Epithelial cell of prostate (primary cell): ENCODE data around the gene RNASEH1.
A peak's percentile ranks its signal among the peaks of the same experiment; 100 is the strongest.
"Not testable (repeated sequence)": the region's sequence is repeated elsewhere in the genome, so short reads cannot be mapped to it uniquely, and the experiment has no call there.

Source experiments
- DNase-seq: peaks from one replicate; pipeline ENCODE4 v3.0.0-alpha.2; 2011; ENCODE audit warnings: low read depth, low spot score
- H3K27ac ChIP-seq: fragments of 450-650 bp; 2 replicates; pipeline ENCODE4 v1.5.1; 2017; ENCODE audit warnings: mild to moderate bottlenecking

The RNASEH1 gene

DNA sequence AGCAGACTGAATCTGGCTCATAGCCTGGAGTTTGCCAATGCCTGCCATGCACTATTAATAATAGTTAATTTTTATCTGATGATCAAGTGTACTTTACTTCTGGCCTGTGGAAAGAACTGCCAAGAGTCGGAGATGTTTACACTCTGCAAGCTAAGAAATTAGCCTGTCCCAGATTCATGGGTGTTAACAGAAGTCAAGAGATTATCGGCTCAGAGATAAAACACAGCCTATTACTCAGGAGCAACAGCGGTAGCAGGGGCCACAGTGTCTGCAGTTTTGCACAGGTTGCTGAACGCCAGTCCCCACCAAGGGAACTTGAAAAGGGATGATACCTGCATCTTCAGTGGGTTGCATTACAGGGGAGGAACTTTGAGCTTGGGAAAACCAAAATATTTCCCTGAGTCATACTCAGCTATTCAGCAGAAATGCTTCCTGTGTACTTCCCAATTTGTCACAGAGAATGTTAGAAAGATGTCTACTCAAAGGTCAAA, 34.5 kb downstream of the RNASEH1 start:
- H3K27ac ChIP-seq, result no peak overlapping the region
- DNase-seq, result no peak

DNA sequence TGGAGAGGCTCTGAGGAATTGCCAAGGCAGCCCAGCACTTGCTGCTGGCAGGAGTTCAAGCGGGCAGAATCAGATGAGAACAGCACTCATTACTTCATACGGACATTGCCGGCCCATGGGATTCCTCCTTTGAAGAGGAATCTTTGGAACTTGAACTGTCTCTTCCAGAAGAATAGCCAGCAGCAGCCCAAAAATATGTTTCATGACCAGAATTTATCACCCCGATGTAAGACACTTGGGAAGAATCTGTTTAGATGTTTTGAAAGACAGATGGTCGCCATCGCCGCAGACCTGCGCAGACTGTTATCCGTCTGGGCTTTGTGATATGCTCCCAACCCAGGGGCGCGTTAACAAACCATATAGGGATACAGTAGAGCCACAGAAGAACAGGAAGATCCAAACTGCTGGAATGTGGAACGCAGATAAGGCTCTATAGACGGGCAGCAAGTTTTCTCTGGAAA, 35.1 kb downstream of the RNASEH1 start:
- no peak for DNase-seq
- no peak overlapping the region for H3K27ac ChIP-seq

DNA sequence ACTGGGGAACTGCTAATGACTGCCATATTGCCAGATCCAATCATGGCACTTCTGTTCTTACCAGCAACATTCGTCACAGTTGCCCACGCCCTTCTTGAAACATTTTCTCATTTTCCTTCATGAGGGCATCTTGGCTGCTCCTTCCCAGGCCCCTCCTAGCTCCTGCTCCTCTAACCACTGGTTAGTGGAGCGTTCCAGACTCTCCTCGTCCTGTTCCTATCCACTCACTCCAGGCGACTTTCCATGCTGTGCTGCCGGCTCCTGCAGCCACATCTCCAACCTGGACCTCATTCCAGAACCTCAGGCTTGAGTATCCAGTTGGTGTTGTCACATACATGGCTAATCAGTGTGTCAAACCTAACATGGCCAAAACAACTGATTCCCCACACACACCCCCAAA, 37.5 kb downstream of the RNASEH1 start:
- DNase-seq, result no peak
- H3K27ac ChIP-seq, result no peak overlapping the region

DNA sequence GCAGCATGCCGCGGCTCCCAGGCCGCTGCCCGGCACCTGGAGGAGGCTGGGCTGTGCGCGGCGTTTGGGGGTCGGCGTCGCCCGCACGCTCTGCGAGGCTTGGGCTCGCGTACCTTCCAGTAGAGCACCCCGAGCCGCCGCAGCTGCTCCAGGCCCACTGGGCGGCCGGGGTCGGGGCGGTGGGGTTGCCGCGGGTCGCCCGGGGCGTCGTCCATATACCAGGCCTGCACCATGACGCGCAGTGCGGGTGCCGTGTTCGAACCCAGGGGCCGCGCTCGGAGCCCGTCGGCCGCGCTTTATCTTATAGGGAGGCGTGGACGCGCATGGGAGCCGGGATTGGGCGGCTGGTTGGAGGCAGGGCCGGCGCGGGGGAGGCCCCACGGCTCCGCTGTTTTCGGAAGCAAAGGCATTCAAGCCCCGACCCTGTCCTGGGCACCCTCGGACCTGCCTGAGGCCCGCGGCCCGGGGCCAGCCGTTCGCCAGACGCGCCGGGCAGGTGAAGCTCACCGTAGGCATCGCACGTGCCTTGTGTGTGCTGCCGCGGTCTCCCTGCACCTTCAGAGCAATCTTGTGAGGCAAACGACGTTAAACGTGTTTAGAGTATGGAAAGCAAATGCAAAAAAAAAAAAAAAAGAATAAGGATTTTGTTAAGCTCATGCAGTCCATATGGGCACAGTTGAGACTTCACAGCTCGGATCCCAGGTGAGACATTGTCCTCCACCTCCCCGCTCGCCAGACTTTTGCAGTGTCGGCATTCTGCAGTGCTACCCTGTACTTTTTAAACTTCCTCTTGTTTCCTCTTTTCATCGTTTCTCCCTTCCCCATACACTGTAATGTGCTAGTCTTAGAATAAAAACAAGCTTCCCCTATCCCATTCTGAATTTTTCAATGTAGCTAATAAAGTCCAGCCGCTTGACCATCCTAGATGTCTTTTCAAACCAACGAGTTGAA, 38.6 kb downstream of the RNASEH1 start, which contains the start of gene ADI1:
Gene ADI1, minus strand, starts transcription at position 277 of the 951 bp plus-strand sequence. Its CDS starts 44 bp downstream, at position 233.
- H3K27ac ChIP-seq, result peak within 1 kb of the TSS; percentile 76
- peak; percentile 12 for DNase-seq

DNA sequence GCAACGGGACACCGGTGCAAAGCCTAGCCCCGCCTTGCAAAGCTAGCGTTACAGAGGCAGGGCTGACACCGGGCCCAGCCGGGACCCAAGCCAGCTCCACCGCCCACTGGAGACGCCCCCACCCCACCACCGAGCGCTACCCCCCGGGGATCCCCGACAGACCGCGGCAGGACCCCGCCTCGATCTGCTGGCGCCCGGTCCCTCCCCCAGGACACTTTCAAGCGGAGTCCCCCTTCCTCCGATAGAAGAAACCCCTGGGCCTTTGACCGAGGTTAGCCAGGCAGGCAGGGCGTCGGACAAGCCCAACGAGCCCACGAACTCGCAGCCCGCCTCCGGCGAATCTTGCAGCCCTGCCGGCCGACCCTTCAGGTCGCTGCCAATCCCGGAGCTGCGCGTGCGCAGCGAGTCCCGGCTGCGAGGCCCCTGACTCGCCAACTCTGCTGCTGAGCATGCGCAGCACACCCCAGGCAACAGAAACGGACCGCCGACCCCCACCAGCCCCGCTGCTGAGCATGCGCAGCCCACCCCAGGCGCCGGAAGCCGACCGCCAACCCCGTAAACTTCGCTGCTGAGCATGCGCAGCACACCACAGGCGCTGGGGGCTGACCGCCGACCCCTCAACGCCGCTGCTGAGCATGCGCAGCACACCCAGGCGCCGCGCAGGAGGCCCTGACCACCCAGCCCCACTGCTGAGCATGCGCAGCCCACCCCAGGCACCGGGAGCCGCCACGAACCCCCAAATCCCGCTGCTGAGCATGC, 39.5 kb downstream of the RNASEH1 start:
- peak; percentile 64 for DNase-seq
- H3K27ac ChIP-seq, result peak overlapping the region; percentile 76

DNA sequence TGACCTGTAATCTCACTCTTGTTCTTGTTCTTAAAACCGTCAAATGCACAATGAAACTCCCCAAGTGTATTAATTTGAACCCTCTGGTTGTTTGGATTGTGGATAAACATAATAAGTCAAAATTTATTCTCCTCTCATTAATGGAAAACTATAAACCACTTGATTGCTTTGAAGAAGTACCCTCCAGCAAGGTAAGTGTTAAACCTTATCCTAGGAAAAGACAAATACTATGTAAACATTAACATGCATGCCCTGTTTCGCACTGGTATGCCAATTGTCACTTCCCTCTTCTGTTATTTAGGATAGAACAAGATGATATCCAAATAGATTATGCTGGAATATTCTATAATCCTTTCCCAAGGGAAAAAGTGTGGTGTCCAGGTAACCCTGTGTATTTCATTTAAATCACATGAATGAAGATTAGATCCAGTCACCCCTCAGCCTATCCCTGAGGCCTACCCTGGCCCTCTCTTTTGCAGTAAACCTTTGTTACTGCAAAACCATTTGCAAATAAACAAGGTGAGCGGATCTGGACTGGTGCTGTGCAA, 40.1 kb downstream of the RNASEH1 start:
- DNase-seq, result no peak
- H3K27ac ChIP-seq, result peak overlapping the region; percentile 76

DNA sequence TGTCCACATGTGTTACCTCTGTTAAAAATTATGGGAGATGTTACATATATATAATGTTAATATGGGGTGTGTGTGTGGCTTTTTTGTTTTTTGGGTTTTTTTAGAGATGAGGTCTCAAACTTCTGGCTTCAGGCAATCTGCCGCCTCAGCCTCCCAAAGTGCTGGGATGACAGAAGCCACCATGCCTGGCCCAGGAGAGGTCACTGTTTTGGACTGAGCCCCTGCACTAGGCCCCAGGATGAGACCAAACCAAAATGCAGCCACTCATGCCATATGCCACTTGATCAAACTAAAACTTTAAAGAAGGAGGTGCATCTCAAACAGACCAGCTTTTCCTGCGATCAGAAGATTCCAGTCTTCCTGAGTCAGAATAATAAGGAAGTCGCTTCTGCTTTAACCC, 41.3 kb downstream of the RNASEH1 start:
- no peak for DNase-seq
- H3K27ac ChIP-seq, result no peak overlapping the region

DNA sequence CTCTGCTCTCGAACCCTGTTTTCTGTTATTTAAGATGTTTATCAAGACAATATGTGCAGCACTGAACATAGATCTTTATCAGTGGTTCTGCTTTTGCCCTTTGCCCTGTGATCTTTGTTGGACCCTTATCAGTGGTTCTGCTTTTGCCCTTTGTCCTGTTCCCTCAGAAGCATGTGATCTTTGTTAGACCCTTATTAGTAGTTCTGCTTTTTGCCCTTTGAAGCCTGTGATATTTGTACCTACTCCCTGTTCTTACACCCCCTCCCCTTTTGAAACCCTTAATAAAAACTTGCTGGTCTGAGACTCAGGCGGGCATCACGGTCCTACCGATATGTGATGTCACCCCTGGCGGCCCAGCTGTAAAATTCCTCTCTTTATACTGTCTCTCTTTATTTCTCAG, 42.7 kb downstream of the RNASEH1 start:
- not testable (repeated sequence) for H3K27ac ChIP-seq, DNase-seq

DNA sequence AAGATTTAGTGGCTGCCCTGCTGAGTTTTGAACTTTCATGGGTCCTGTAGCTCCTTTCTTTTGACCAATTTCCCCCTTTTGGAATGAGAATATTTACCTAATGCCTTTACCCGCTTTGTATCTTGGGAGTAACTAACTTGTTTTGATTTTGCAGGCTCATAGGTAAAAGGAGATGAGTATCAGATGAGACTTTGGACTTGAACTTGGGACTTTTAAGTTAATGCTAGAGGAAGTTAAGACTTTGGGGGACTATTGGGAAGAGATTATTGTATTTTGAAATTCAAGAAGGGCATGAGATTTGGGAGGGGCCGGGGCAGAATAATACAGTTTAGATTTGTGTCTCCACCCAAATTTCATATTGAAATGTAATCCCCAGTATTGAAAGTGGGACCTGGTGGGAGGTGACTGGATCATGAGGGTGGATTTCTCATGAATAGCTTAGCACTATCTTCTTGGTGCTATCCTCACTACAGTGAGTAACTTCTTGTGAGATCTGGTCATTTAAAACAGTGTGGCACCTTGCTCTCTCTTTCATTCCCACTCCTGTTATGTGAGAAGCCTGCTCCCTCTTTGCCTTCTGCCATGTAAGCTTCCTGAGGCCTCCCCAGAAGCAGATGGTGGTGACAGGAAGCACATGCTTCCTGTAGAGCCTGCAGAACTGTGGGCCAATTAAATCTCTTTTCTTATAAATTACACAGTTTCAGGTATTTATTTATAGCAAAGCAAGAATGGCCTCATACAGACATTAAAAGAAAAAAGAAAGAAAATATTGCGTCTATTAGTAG, 44.9 kb downstream of the RNASEH1 start:
- DNase-seq, result no peak
- H3K27ac ChIP-seq, result no peak overlapping the region

DNA sequence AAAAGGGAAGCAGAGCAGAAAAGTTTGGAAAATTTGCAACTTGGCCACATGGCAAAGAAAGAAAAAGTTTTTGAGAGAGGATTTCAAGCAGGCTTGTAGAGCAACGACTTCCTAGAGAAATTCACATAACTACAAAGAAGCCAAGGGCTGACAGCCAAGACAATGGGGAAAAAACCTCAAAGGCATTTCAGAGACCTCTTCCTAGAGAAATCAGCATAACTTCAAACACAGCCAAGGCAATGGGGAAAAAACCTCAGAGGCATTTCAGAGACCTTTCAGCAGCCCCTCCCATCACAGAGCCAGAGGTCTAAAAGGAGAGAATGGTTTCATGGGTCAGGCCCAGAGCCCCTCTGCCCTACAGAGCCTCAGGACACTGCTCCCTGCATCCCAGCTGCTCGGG, 46.0 kb downstream of the RNASEH1 start:
- H3K27ac ChIP-seq, result no peak overlapping the region
- no peak for DNase-seq

DNA sequence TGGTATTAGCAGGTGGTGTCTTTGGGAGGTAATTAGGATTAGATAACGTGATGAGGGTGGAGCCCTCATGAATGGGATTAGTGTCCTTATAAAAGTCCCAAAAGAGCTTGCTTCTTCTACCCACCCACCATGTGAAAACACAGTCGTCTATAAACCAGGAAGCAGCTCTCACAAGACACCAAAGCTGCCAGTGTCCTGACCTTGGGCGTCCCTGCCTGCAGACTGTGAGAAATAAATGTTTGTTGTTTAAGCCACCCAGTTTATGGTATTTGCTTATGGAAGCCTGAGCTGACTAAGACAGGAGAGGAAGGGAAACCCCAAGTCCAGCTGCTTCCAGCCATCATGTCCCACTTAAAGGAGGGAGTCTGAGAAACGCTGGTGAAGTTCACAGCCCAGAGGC, 52.4 kb downstream of the RNASEH1 start:
- H3K27ac ChIP-seq, result no peak overlapping the region

DNA sequence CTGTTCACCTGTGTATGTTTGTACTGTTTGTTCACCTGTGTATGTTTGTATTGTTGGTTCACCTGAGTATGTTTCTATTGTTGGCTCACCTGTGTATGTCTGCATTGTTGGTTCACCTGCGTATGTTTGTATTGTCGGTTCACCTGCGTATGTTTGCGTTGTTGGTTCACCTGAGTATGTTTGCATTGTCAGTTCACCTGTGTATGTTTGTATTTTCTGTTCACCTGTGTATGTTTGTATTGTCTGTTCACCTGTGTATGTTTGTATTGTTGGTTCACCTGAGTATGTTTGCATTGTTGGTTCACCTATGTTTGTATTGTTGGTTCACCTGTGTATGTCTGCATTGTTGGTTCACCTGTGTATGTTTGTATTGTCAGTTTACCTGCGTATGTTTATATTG, 53.4 kb downstream of the RNASEH1 start:
- no peak for DNase-seq
- no peak overlapping the region for H3K27ac ChIP-seq

More for the DNA sequence above, 52.4 kb downstream of the RNASEH1 start:
- DNase-seq, result no peak

DNA sequence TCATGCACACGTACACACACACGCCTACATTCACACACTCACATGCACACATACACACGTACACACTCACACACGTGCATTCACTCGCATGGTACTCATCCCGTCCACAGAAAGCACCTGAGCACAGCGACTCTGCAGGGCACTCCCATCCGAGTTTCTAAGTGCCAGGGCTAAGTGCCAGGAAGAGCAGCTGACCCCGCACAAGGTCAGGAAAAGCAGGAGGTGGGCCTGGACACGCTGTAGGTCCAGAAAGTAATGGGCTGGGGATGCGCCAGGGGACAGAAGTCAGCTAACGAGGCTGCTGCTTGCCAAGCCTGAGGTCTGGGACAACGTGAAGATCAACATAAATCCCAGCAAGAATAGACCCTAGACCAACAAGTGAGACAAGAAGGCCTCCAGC, 54.6 kb downstream of the RNASEH1 start:
- no peak overlapping the region for H3K27ac ChIP-seq
- no peak for DNase-seq

DNA sequence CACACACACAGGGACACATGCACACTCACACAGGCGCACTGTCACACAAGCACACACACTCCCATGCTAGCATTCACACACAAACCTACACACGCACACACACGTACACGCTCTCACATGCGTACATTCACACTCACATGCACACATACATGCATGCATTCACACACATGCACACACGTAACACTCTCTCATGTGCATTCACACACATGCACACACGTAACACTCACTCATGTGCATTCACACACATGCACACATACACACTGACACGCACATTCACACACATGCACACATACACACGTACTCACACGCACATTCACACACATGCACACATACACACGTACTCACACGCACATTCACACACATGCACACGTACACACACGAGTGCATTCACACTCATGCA, 55.1 kb downstream of the RNASEH1 start:
- H3K27ac ChIP-seq, result no peak overlapping the region

DNA sequence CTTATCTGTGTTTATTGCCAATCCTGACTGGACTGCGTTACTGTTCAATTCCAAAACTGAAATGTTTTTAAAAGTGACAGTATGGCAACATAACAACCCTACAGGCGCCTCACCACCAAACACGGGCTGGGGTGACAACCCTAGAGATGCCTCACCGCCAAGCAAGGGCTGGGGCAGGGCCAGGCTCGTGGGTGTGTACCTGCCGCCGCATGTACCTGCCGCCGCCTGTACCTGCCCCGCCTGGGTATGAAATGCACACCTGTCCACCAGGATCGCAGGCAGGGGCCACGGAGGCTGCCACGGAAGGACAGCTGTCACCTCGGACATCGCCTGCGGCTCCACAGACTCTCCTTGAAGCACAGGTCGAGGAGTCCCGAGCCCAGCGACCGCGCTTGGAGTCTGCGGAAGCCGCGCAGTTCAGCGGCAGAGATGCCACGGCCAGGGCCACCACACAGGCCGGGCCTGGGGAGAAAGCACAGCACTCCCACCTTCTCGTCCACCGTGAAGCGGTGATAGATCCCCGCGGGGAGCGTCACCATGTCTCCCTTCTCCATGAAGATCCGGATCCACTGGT, 57.7 kb downstream of the RNASEH1 start:
- no peak for DNase-seq
- H3K27ac ChIP-seq, result no peak overlapping the region

More for the DNA sequence above, 55.1 kb downstream of the RNASEH1 start:
- DNase-seq, result no peak

DNA sequence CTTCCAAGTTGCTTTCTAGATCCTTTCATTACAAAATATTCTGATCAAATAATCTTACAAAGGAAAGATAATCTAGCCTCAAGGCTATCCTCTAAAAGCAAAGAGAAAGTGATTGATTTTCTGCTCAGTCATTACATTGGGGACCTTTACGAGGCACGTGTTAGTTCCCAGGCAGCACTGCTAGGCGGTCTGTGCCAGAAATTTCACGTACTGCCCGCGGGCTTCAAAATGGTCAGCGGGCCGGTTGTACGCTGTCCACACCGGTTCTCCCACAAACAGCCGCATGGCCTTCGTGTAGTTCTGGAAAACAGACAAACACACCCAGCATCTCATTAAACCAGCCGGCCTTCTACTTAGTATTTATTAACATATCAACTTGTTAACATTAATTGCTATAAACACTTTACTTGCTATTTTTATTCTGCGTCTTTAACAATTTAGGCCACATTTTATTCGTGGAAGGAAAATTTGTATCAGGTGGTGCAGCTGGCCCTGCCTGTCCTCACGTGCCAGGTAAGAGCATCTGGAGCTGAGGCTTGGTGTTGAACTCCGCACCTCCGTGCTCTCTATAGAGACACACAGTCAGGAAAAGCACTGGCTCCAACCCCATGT, 59.2 kb downstream of the RNASEH1 start:
- no peak overlapping the region for H3K27ac ChIP-seq
- DNase-seq, result no peak

DNA sequence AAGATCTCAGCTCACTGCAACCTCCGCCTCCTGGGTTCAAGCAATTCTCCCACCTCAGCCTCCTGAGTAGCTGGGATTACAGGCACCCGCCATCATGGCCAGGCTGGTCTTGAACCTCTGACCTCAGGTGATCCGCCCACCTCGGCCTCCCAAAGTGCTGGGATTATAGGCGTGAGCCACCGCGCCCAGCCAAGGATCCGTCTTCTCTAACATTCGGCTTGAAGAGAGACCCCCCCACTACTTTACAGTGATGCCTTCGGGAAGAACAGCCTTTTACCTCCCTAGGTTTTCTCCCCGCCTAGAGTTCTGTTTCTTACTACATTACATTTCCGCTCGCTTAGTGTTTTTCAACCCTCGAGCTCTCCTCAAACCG, 61.4 kb downstream of the RNASEH1 start:
- DNase-seq, H3K27ac ChIP-seq: not testable (repeated sequence)
